Kidney (tissue), 14 donors: ENCODE results near the gene PPP6R2. TPM values are rescaled to one million over a fixed set of nuclear protein-coding genes. Genes with fewer than 3 reads are reported as not detected.

Source experiments
- DNase-seq, 5 donors: peaks; one replicate each; pipeline ENCODE4 v3.0.0-alpha.2; 2013 to 2020
- FAIRE-seq: peaks from 2 replicates; lab custom pipeline; 2012; peaks lifted over from hg19 to GRCh38; lab: Jason Lieb, UNC
- H3K27ac ChIP-seq, 2 donors: one replicate each; pipeline ENCODE4 v1.7.0; 2013; ENCODE audit warnings: low read depth in 2 of 2, low read length in 2 of 2, inconsistent platforms in 1 of 2
- H3K27me3 ChIP-seq: one replicate; pipeline ENCODE4 v1.7.1; 2013; ENCODE audit warnings: low read length, inconsistent platforms; ENCODE audit not compliant: control insufficient read depth, insufficient read depth
- H3K36me3 ChIP-seq, 3 donors: one replicate each; pipeline versions ENCODE4 v1.7.0 to v1.7.1; 2013; ENCODE audit warnings: low read length in 3 of 3, control low read depth in 1 of 3, inconsistent platforms in 1 of 3; ENCODE audit not compliant: insufficient read depth in 3 of 3, control insufficient read depth in 2 of 3
- H3K4me1 ChIP-seq, 3 donors: one replicate each; pipeline versions ENCODE4 v1.7.0 to v1.7.1; 2013; ENCODE audit warnings: low read length in 3 of 3, inconsistent platforms in 1 of 3, low read depth in 1 of 3; ENCODE audit not compliant: control insufficient read depth in 2 of 3, insufficient read depth in 2 of 3
- H3K4me3 ChIP-seq, 3 donors: one replicate each; pipeline versions ENCODE4 v1.7.0 to v1.8.1; 2013; ENCODE audit warnings: low read length in 3 of 3, control low read depth in 1 of 3, inconsistent platforms in 1 of 3
- H3K9ac ChIP-seq, 3 donors: one replicate each; pipeline versions ENCODE4 v1.7.0 to v1.7.1; 2013; ENCODE audit warnings: low read length in 3 of 3, control low read depth in 1 of 3, inconsistent platforms in 1 of 3
- H3K9me3 ChIP-seq, 3 donors: one replicate each; pipeline versions ENCODE4 v1.7.0 to v1.7.1; 2013; ENCODE audit warnings: low read length in 3 of 3, control low read depth in 1 of 3, inconsistent platforms in 1 of 3; ENCODE audit not compliant: control insufficient read depth in 2 of 3, insufficient read depth in 1 of 3
- CTCF ChIP-seq: IDR thresholded peaks from 3 replicates; pipeline ENCODE4 v1.5.1; 2012; ENCODE audit warnings: mild to moderate bottlenecking, moderate library complexity, borderline replicate concordance; ENCODE audit not compliant: insufficient read depth; ENCODE audit errors: extremely low read depth
- intact Hi-C: fragments of 100-400 bp; cut with DNase I; formaldehyde crosslinking; loops from one replicate; pipeline ENCODE4 v1.11.1; 2022
- polyA plus RNA-seq: library from polyadenylated mRNA; stranded (reverse); fragments of 350-450 nt; fragmentation: Illumina TruSeq; extraction: RNeasy Lipid Tissue Mini Kit (QIAGEN cat#74804); gene quantifications from one replicate; pipeline ENCODE4 v1.2.3, GENCODE V29; 2014; ENCODE audit warnings: low read depth, low replicate concordance; ENCODE audit not compliant: insufficient read depth
- total RNA-seq: library from RNA; stranded (reverse); fragmentation: NEBNext Ultra II Directional; extraction: Animal tissue kit (Norgen Biotek cat#: 25700); gene quantifications from one replicate; pipeline ENCODE4 v1.2.1, GENCODE V29; 2021
- donor health status: control.
- donor health status: control.
- donor health status: control.
- donor health status: control.
- donor health status: control.
- donor health status: DM: yes; HTN: yes; CAD: no.
- donor health status: Normal renal cell carcinoma (clear cell type).

PPP6R2 gene
- total and polyA plus RNA-seq, 2 donors from 2014 or later, result 39.4 to 53.8 TPM

- H3K4me1 ChIP-seq, result peaks cover 0 to 11% (median 0%) of the 10 kb centered on the region in 3 donors
- no peak overlapping the region for H3K4me3 ChIP-seq
- no peak for TF ChIP-seq CTCF
- no peak overlapping the region for H3K27ac ChIP-seq
- intact Hi-C loops, result no loop called here
- H3K9me3 ChIP-seq, result no peaks in the 10 kb centered on the region
- H3K36me3 ChIP-seq, result no peaks in the 10 kb centered on the region
- FAIRE-seq (no peak), DNase-seq (peak in 2 of 5 donors; percentile 50 to 56)
- no peak overlapping the region for H3K9ac ChIP-seq
- H3K27me3 ChIP-seq, result no peaks in the 10 kb centered on the region
These were observed 3.3 kb downstream of the PPP6R2 start for GRCh38 chr22:50346470-50346869.

- no peak for TF ChIP-seq CTCF
- Histone ChIP-seq H3K9ac (no peak overlapping the region), H3K36me3 (no peaks in the 10 kb centered on the region), H3K4me1 (peaks cover 0 to 8% (median 0%) of the 10 kb centered on the region in 3 donors), H3K27me3 (no peaks in the 10 kb centered on the region), H3K4me3 (no peak overlapping the region), H3K27ac (no peak overlapping the region), H3K9me3 (no peaks in the 10 kb centered on the region)
- intact Hi-C loops, result no loop called here
- FAIRE-seq (no peak), DNase-seq (peak in 1 of 5 donors; percentile 33)
These were observed 4.0 kb downstream of the PPP6R2 start for GRCh38 chr22:50347157-50347556.

GRCh38 chr22:50348058-50348457 is 4.9 kb downstream of the PPP6R2 start:
- DNase-seq (peak in 1 of 5 donors; percentile 1), FAIRE-seq (no peak)
- no peak for TF ChIP-seq CTCF
- H3K27ac ChIP-seq, result no peak overlapping the region
- H3K36me3 ChIP-seq, result no peaks in the 10 kb centered on the region
- H3K4me3 ChIP-seq, result no peak overlapping the region
- intact Hi-C loops, result no loop called here
- H3K9ac ChIP-seq, result no peak overlapping the region
- no peaks in the 10 kb centered on the region for H3K27me3 ChIP-seq
- H3K4me1 ChIP-seq, result peaks cover 0 to 4% (median 0%) of the 10 kb centered on the region in 3 donors
- no peaks in the 10 kb centered on the region for H3K9me3 ChIP-seq

GRCh38 chr22:50356186-50356585 is 13.1 kb downstream of the PPP6R2 start:
- FAIRE-seq (no peak), DNase-seq (no peak)
- peaks cover 3 to 10% (median 5%) of the 10 kb centered on the region in 3 donors for H3K36me3 ChIP-seq

More at GRCh38 chr22:50356186-50356585, 13.1 kb downstream of the PPP6R2 start:
- no peaks in the 10 kb centered on the region for H3K9me3 ChIP-seq
- H3K4me1 ChIP-seq, result no peaks in the 10 kb centered on the region
- no peak overlapping the region for H3K9ac ChIP-seq
- TF ChIP-seq CTCF, result no peak
- no peak overlapping the region for H3K4me3 ChIP-seq
- intact Hi-C loops, result no loop called here
- H3K27me3 ChIP-seq, result no peaks in the 10 kb centered on the region
- no peak overlapping the region for H3K27ac ChIP-seq
